ENCODE data around the gene DPY19L3. TPM values are rescaled to one million over a fixed set of nuclear protein-coding genes. Genes with fewer than 3 reads are reported as not detected.

The DPY19L3 gene
- total and polyA plus RNA-seq, 2 donors (not counting 1 experiment from before 2014, with no cell fraction given) = 14.0 to 40.0 TPM

- Histone ChIP-seq H2AFZ (ENCODE audit: insufficient read depth, low read depth, low read length, poor library complexity, severe bottlenecking) (no peak overlapping the region), H3K4me2 (replicated peaks; ENCODE audit: low read depth, low read length, poor library complexity, severe bottlenecking) (no peak overlapping the region), H3K4me1 (ENCODE audit: control insufficient read depth in 2 of 2, insufficient read depth in 2 of 2, low read length in 2 of 2) (no peaks in the 10 kb centered on the region), H4K20me1 (ENCODE audit: control insufficient read depth, insufficient read depth, low read length, poor library complexity, severe bottlenecking) (no peaks in the 10 kb centered on the region), H3K79me2 (ENCODE audit: control insufficient read depth, insufficient read depth, low read length) (no peaks in the 10 kb centered on the region), H3K27me3 (replicated peaks in 1 of 4; ENCODE audit: control extremely low read depth in 1 of 4, control insufficient read depth in 3 of 4, insufficient read depth in 4 of 4, low read length in 3 of 4) (no peaks in the 10 kb centered on the region), H3K36me3 (replicated peaks in 1 of 2; ENCODE audit: control extremely low read depth in 1 of 2, control insufficient read depth in 1 of 2, extremely low read depth in 1 of 2, insufficient read depth in 2 of 2, low read length in 1 of 2) (peaks cover 4 to 9% of the 10 kb centered on the region in 2 experiments), H3K4me3 (ENCODE audit: control extremely low read depth in 1 of 5, extremely low read depth in 1 of 5, insufficient read depth in 1 of 5, low read depth in 2 of 5, low read length in 4 of 5) (no peak overlapping the region), H3K9ac (ENCODE audit: low read length) (no peak overlapping the region), H3K27ac (ENCODE audit: low read length in 2 of 2) (no peak overlapping the region), H3K9me3 (ENCODE audit: control extremely low read depth in 1 of 3, control insufficient read depth in 2 of 3, insufficient read depth in 1 of 3, low read length in 2 of 3) (no peaks in the 10 kb centered on the region)
- POLR2A ChIA-PET = no interaction called here
- H3K4me1 Mint-ChIP-seq = peaks cover 10% of the 10 kb centered on the region
- intact Hi-C loops (cut with micrococcal nuclease) = no loop called here
- 60% methylated on average over 1 of the region's 3 CpGs for WGBS (ENCODE audit: insufficient coverage)
- ATAC-seq (ENCODE audit: low read depth) (no peak), DNase-seq (no peak)
- no peaks in the 10 kb centered on the region for H3K9me3 Mint-ChIP-seq (ENCODE audit: insufficient read depth)
- CTCF ChIA-PET = no interaction called here
- no peak overlapping the region for H3K4me3 Mint-ChIP-seq
- H3K27ac Mint-ChIP-seq = no peak overlapping the region
- H3K27me3 Mint-ChIP-seq = no peaks in the 10 kb centered on the region
- no peak for TF ChIP-seq EZH2 (IDR thresholded peaks at IDR 0.05; ENCODE audit: borderline replicate concordance, insufficient read depth, low read depth, low read length, poor library complexity, severe bottlenecking)
- no peak for TF ChIP-seq CTCF (IDR thresholded peaks at IDR 0.05)
Measured at GRCh38 chr19:32459204-32459865, 53.8 kb downstream of the DPY19L3 start.

DNA sequence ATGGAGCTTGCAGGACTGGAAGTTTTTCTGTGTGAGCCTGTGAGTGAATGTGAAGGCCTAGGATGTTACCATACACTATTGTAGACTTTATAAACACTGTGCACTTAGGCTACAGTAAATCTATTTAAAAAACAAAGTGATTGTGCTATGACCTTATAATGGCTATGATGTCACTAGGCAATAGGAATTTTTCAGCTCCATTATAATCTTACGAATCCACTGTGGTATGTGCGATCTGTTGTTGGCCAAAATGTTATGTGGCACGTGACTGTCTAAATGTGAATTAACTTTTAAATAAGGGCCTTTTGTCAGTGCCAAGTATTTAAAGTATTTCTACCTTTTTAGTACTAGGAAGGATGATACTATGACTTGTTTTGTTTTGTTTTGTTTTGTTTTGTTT lies 54.9 kb downstream of the DPY19L3 start:
- Histone ChIP-seq H4K20me1 (ENCODE audit: control insufficient read depth, insufficient read depth, low read length, poor library complexity, severe bottlenecking) (no peaks in the 10 kb centered on the region), H3K9me3 (ENCODE audit: control extremely low read depth in 1 of 3, control insufficient read depth in 2 of 3, insufficient read depth in 1 of 3, low read length in 2 of 3) (no peaks in the 10 kb centered on the region), H3K27me3 (replicated peaks in 1 of 4; ENCODE audit: control extremely low read depth in 1 of 4, control insufficient read depth in 3 of 4, insufficient read depth in 4 of 4, low read length in 3 of 4) (no peaks in the 10 kb centered on the region), H3K36me3 (replicated peaks in 1 of 2; ENCODE audit: control extremely low read depth in 1 of 2, control insufficient read depth in 1 of 2, extremely low read depth in 1 of 2, insufficient read depth in 2 of 2, low read length in 1 of 2) (peaks cover 7 to 9% of the 10 kb centered on the region in 2 experiments), H2AFZ (ENCODE audit: insufficient read depth, low read depth, low read length, poor library complexity, severe bottlenecking) (no peak overlapping the region), H3K4me2 (replicated peaks; ENCODE audit: low read depth, low read length, poor library complexity, severe bottlenecking) (no peak overlapping the region), H3K79me2 (ENCODE audit: control insufficient read depth, insufficient read depth, low read length) (no peaks in the 10 kb centered on the region), H3K4me1 (ENCODE audit: control insufficient read depth in 2 of 2, insufficient read depth in 2 of 2, low read length in 2 of 2) (no peaks in the 10 kb centered on the region), H3K9ac (ENCODE audit: low read length) (no peak overlapping the region), H3K4me3 (ENCODE audit: control extremely low read depth in 1 of 5, extremely low read depth in 1 of 5, insufficient read depth in 1 of 5, low read depth in 2 of 5, low read length in 4 of 5) (no peak overlapping the region), H3K27ac (ENCODE audit: low read length in 2 of 2) (no peak overlapping the region)
- WGBS (ENCODE audit: insufficient coverage) = no CpG with 5 or more reads among the region's 3 CpGs
- Mint-ChIP-seq H3K4me3 (no peak overlapping the region), H3K9me3 (ENCODE audit: insufficient read depth) (no peaks in the 10 kb centered on the region), H3K27me3 (no peaks in the 10 kb centered on the region), H3K27ac (no peak overlapping the region), H3K4me1 (peaks cover 10% of the 10 kb centered on the region)
- ATAC-seq (ENCODE audit: low read depth) = no peak
- CTCF ChIA-PET = no interaction called here
- intact Hi-C loops (cut with micrococcal nuclease) = no loop called here
- DNase-seq = no peak
- POLR2A ChIA-PET = no interaction called here
- TF ChIP-seq CTCF (IDR thresholded peaks at IDR 0.05) = no peak
- no peak for TF ChIP-seq EZH2 (IDR thresholded peaks at IDR 0.05; ENCODE audit: borderline replicate concordance, insufficient read depth, low read depth, low read length, poor library complexity, severe bottlenecking)

Data from B cell (primary cell).